KMS-11 (cell line): ENCODE data around the gene ELAC1.

Experiments used
- H2AFZ ChIP-seq: fragments of 200-600 bp; sonication (generic); 2 replicates; pipeline ENCODE4 v1.6.1; 2016; ENCODE audit warnings: antibody characterized with exemption, mixed run types, low read depth
- H3K27ac ChIP-seq: fragments of 200-600 bp; sonication (generic); 2 replicates; pipeline ENCODE4 v1.6.1; 2016; ENCODE audit warnings: mild to moderate bottlenecking, mixed run types
- H3K27me3 ChIP-seq: fragments of 200-600 bp; sonication (generic); 2 replicates; pipeline ENCODE4 v1.6.1; 2017; ENCODE audit warnings: mild to moderate bottlenecking, low read depth, mixed run types, moderate library complexity; ENCODE audit not compliant: insufficient read depth
- H3K36me3 ChIP-seq: fragments of 200-600 bp; sonication (generic); 2 replicates; pipeline ENCODE4 v1.6.1; 2017; ENCODE audit warnings: mild to moderate bottlenecking, mixed run types; ENCODE audit not compliant: insufficient read depth
- H3K4me1 ChIP-seq: fragments of 200-600 bp; sonication (generic); 2 replicates; pipeline ENCODE4 v1.6.1; 2016; ENCODE audit warnings: mild to moderate bottlenecking, low read depth, mixed run types; ENCODE audit not compliant: poor library complexity, severe bottlenecking
- H3K4me2 ChIP-seq: fragments of 200-600 bp; sonication (generic); 2 replicates; pipeline ENCODE4 v1.7.0; 2016; ENCODE audit warnings: mild to moderate bottlenecking, mixed run types
- H3K4me3 ChIP-seq: fragments of 200-600 bp; sonication (generic); IDR thresholded peaks from 2 replicates; pipeline ENCODE4 v1.6.1; 2017; ENCODE audit warnings: low read depth, low read length, mixed read lengths; ENCODE audit not compliant: insufficient read depth
- H3K79me2 ChIP-seq: fragments of 200-600 bp; sonication (generic); 2 replicates; pipeline ENCODE4 v1.6.1; 2016; ENCODE audit warnings: low read depth, mixed run types; ENCODE audit not compliant: insufficient read depth
- H3K9ac ChIP-seq: fragments of 200-600 bp; sonication (generic); 2 replicates; pipeline ENCODE4 v1.6.1; 2016; ENCODE audit warnings: mild to moderate bottlenecking, mixed run types
- H4K20me1 ChIP-seq: fragments of 200-600 bp; sonication (generic); 2 replicates; pipeline ENCODE4 v1.6.1; 2016; ENCODE audit warnings: mild to moderate bottlenecking, mixed run types; ENCODE audit not compliant: insufficient read depth
- CTCF ChIP-seq: fragments of 200-600 bp; sonication (generic); conservative IDR thresholded peaks from 2 replicates; pipeline ENCODE4 v1.6.1; 2017; ENCODE audit warnings: low read depth, mild to moderate bottlenecking, antibody characterized with exemption, low read length, moderate library complexity, mixed read lengths

The ELAC1 gene

DNA sequence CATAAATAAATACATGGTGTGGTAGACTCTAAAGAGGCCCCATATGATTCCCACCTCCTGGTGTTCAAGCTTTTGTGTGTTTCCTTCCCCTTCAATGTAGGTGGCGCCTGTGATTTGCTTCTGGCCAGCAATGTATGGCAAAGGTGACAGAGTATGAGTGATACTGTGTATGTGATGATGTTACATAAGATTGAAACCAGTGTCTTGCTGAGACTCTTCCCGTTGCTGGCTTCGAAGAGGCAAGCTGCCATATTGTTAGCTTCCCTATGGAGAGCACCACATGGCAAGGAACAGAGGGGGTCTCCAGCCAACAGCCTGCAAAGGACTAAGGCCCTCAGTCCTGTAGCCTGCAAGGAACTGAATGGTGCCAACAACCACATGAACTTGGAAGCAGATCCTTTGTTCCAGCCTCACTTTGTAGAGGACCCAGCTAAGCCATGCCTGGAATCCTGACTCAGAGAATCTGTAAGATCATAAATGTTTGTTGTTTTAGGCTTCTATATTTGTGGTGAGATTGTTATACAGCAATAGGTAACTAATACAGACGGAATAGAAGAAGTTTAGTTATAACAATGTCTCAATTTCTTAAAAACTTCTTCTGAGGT lies 60.5 kb downstream of the ELAC1 start:
- Histone ChIP-seq H4K20me1 (peaks cover 21% of the 10 kb centered on the region), H3K79me2 (peaks cover 34% of the 10 kb centered on the region), H3K27ac (no peak overlapping the region; the same call in 1 of the 2 replicates), H3K9ac (no peak overlapping the region), H2AFZ (no peak overlapping the region), H3K4me1 (peaks cover 33% of the 10 kb centered on the region), H3K27me3 (no peaks in the 10 kb centered on the region), H3K36me3 (no peaks in the 10 kb centered on the region), H3K4me2 (peak overlapping the region; percentile 59), H3K4me3 (no peak overlapping the region)
- peak; percentile 37; the same call in 1 of the 2 replicates for TF ChIP-seq CTCF

GRCh38 chr18:51029378-51029693 lies 61.5 kb downstream of the ELAC1 start:
- Histone ChIP-seq H3K9ac (peak overlapping the region; percentile 78), H3K79me2 (peaks cover 44% of the 10 kb centered on the region), H3K4me1 (peaks cover 33% of the 10 kb centered on the region), H3K27me3 (no peaks in the 10 kb centered on the region), H2AFZ (peak overlapping the region; percentile 90), H3K4me3 (no peak overlapping the region), H3K4me2 (peak overlapping the region; percentile 59), H3K36me3 (no peaks in the 10 kb centered on the region), H3K27ac (peak overlapping the region; percentile 75), H4K20me1 (peaks cover 27% of the 10 kb centered on the region)
- TF ChIP-seq CTCF, result no peak

GRCh38 chr18:51029694-51030536 lies 62.1 kb downstream of the ELAC1 start, which contains the start of gene SMAD4:
SMAD4 (plus strand) TSS chr18:51030213; CDS start chr18:51047047, 16,834 bp downstream.
- Histone ChIP-seq H3K4me2 (peak within 1 kb of the TSS; percentile 76), H3K79me2 (peaks cover 50% of the 10 kb centered on the region), H3K36me3 (no peaks in the 10 kb centered on the region), H3K9ac (peak within 1 kb of the TSS; percentile 78), H4K20me1 (peaks cover 28% of the 10 kb centered on the region), H3K27me3 (no peaks in the 10 kb centered on the region), H2AFZ (peak within 1 kb of the TSS; percentile 90), H3K27ac (peak within 1 kb of the TSS; percentile 75), H3K4me3 (no peak within 1 kb of the TSS), H3K4me1 (peaks cover 36% of the 10 kb centered on the region)
- no peak for TF ChIP-seq CTCF

DNA sequence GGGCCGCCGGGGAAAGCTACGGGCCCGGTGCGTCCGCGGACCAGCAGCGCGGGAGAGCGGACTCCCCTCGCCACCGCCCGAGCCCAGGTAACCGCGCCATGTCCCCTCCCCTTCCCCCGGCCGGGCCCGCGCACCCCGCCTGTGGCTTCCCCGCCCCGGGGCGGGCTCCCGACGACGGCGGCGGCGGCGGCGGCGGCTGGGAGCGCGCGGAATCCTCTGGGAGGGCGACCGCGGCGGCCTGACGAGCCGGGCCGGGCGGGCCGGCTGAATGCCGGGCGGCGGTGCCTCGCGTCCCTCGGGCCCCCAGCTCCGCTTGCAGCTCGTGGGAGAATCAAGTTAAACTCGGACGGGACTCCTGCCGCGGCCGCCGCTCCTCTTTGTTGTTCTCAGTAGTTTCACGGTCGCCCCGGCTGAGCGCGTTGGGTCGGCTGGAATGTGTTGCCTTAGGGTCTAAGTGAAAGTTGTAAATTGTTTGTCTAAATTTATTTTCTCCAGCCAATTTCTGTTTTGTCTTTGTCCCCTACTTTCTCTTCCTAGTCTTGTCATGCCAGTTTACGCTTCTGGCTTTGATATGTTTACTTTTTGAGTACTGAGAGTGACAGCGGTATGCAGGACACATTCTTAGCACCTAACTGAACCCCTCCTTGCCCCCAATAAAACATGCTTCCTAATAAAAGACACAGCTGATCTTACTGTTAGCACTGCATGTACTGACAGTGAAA lies 62.9 kb downstream of the ELAC1 start:
- Histone ChIP-seq H3K36me3 (no peaks in the 10 kb centered on the region), H3K27ac (peak overlapping the region; percentile 75), H2AFZ (peak overlapping the region; percentile 90)

More for the DNA sequence above, 62.9 kb downstream of the ELAC1 start:
- Histone ChIP-seq H3K27me3 (no peaks in the 10 kb centered on the region), H3K4me1 (peaks cover 44% of the 10 kb centered on the region), H3K79me2 (peaks cover 58% of the 10 kb centered on the region), H4K20me1 (peaks cover 32% of the 10 kb centered on the region), H3K9ac (peak overlapping the region; percentile 78; the same call in 1 of the 2 replicates), H3K4me2 (peak overlapping the region; percentile 76), H3K4me3 (no peak overlapping the region)
- TF ChIP-seq CTCF, result no peak
